Stimulated activated CD4-positive, alpha-beta T cell treated with anti-CD3 and anti-CD28 coated beads, Interleukin-4, amount 100 ng/mL, for 1 hour (primary cell): ENCODE results near the gene UBASH3A.
"Not testable (repeated sequence)": the region's sequence is repeated elsewhere in the genome, so short reads cannot be mapped to it uniquely, and the experiment has no call there.

Experiments
- DNase-seq: peaks from one replicate; pipeline ENCODE4 v3.0.0-alpha.2; 2020

Gene UBASH3A

DNA sequence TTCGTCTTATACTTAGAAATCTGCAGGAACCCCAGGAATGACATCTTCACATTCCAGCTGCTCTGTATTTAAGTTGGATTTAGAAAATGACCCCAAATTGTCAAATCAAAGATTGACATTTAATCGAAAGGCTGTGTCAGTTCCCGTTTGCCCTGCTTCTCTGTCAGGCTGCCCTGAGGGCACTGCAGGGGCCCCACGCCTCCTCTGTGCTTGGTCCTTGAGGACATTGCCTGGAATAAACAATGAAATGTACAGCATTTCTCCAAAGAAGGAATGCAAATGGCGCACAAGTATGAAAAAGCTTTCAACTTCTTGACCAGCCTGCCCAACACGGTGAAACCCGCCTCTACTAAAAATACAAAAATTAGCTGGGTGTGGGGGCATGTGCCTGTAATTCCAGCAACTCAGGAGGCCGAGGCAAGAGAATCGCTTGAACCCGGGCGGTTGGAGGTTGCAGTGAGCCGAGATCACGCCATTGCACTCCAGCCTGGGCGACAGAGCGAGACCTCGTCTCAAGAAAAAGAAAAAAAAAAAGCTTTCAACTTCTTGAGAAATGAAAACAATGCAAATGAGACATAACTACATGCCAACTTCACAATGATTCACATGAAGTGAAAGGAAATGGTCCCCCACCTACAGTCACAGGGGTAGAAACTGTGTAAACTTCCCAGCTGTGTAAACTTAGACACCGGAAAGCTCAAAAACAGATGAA lies 10.8 kb upstream of the UBASH3A start:
- peak; percentile 22 for DNase-seq

DNA sequence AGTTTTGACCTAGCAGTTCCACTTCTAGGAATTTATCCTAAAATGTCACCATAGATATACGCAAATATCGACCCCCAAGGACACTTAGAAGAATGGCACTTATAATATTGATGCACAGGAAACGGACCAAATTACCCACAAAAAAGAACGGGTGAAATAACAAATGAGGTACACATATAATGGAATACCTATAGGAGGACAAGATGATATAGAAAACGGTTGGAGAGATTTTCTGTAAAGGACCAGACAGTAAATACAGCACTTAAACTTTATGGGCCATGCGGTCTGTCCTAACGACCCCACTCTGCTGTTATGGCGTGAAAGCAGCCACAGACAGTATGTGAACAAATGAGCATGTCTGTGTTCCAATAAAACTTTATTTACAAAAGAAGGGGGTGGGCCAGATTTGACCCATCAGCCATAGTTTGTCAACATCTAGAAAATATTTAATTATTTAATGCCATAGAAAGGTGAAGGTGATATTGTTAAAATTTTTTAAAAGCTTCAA lies 10.2 kb upstream of the UBASH3A start:
- no peak for DNase-seq

DNA sequence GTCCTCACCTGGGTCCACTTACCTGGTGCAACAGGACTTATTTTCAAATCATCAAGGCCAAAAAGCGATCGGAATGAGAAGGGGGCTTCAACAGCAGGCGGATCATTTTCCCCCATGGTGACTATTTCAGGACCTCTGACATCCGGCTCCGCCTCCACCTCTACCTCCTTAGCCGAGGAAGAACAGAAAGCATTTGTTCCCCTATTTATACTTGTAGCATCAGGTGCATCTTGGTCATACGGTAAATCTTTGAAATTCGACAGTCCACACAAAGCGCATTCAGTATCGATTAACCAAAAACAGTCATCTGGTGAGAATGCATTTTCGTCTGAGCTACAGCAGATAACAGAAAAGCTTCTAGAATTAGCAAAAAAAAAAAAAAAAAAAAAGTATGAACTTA lies 8.4 kb upstream of the UBASH3A start:
- no peak for DNase-seq

DNA sequence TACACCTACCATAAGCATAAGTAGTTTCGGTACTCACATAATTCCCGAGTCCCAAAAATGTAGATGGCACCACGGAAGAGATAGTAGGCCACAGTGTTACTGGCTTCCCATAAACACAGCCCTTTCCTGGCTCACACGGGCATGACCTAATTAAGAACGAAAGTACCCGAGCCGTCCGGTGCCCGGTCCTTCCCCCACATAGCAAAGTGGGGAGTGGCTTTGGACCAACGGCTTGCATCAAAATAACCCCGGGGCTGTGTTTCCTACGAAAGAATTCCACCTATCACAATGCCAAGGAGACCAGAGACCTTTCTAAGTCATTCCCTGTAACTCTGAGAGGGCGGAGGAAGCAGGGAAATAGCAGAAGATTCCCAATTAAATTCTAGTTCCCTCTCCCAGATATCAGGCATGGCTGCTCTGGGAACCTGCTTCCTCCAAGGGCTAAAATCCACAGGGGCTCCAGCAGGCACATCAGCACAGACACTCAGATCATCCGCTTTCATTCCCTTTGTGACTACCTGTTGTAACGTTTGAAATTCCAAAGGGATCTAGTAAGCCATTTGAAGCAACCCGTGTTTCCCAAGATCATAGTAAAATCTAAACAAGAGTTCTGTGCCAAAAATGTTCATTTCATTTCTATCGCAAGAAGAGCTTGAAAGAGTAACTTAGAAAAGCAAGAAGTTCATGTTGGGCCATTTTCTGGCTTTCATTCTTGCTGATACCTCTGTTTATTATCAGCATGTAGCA lies 7.6 kb upstream of the UBASH3A start, which contains the start of gene TMPRSS3:
Gene TMPRSS3 (minus strand): TSS at position 148 of the 747 bp plus-strand sequence. CDS start 635 bp downstream, outside the sequence.
- no peak for DNase-seq

DNA sequence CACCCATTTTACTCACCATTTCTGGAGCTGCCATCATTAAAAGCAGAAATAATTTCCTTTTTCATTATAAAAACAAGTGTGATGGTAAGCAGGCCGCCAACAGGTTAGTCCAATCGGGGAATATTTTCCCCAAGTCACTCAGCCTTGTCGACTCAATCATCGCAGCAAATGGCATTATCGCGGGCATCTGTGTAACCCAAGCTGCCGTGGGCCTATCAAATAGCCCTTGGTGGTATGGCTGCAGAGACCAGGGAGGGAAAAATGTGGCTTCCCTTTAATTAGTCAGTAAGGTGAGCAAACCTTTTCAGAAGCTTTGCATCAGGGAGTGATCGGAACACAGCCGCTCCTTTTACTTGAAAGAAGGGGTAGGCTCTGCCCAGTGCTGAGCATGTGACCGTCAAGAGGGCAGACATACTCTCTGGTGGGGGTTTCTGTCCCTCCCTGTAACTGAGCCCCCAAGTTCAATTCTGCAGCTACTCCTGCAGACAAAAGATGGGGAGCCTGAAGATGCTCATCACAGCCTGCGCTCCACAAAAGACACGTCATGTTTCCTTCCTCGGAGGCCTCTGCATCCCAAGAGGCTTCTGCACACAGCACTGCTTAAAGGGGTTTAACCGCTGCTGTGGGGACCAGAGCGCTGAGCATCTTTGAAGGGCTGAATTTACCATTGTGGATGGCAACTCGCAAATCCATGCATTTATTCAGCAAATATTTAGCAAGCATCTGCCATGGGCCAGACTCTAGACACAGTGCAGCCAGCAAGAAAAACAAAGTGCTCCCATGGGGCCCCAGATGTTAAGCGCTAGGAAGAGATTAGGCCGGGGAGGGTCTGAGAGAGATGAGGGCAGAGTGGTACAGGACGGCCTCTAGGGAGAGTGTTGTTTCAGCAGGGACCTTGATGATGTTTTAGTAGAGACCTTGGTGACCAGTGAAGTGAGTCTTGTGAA lies 6.6 kb upstream of the UBASH3A start:
- no peak for DNase-seq

DNA sequence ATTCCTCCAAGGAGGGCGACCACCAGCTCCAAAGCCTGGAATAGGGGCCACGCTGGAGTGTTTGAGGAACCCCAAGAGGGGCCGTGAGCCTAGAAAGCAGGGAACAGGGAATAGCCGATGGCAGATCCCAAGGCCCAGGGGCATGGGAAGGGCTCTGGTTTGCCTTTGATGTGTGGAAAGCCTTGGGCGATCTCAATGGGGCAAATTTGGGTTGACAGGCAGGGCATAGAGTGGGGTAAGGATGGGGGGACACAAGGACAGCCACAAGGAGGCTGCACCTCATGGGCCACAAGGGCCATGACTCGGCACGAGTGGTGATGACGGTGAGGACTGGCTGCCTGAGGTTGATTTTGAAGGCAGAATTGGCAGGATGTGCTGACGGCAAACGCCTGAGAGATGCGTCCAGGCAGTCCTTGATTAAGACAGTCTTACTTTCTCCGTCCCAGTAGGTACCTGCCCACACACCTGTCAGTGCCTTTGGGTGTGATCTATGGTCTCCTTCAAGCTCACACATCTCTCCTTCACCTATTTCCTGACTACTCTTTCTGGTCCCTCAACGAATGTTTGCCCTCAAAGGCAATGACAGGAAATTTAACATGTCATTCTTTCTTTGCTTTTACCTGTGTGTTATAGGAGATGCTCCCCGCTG lies 5.8 kb upstream of the UBASH3A start:
- peak; percentile 22 for DNase-seq

DNA sequence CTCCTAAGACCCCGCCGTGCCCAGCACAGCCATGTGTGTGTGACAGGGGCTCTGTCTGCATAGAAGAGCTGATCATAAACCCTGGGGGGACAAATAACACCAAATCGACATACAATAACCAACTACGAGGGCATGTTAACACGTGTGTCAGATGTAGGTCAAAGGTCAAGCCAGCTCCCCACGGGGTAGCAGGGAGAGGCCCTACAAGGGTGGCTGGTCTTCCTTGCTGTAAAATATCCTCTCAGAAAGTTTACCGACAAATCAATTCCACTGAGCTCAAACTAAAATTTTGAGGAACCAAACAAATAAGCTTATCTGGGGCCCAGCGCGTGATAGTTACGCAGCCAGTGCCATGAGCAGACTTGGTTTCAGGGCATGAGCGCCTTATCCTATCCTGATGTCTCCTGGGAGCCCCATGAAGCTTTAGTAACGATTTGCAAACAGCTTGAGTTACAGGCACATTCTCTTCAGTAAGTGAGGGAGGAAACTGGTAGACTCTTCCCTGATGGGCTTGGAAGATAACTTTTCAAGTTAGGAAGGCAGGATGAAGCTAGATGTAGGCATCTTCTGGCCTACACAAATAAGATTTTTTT lies 5.2 kb upstream of the UBASH3A start:
- DNase-seq: no peak

DNA sequence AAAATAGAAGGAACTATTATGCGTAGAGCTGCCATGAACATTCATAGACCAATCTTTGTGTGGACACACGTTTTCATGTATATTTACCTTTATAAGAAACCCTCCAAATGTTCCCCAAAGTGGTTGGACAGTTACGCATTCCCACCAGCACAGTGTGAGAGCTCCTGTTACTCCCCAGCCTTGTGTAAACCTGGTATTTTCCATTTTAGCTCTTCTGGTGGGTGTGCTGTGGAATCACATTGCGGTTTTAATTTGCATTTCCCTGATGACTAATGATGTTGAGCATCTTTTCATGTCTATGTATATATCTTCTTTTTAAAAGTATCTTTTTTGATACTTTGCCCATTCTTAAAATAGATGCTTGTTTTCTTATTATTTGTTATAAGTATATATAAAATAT lies 3.2 kb upstream of the UBASH3A start:
- DNase-seq: no peak

DNA sequence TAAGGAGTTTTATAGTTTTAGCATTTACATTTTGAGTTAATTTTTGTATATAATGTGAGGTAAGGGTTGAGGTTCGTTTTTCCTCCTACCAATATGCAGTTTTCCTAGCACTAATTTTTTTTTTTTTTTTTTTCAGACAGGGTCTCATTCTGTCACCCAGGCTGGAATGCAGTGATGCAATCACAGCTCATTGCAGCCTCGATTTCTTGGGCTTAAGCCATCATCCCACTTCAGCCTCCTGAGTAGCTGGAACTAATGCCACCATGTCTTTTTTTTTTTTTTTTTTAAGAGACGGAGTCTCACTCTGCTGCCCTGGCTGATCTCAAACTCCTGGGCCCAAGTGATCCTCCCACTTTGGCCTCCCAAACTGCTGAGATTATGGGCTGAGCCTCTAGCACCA lies 2.5 kb upstream of the UBASH3A start:
- DNase-seq: no peak

DNA sequence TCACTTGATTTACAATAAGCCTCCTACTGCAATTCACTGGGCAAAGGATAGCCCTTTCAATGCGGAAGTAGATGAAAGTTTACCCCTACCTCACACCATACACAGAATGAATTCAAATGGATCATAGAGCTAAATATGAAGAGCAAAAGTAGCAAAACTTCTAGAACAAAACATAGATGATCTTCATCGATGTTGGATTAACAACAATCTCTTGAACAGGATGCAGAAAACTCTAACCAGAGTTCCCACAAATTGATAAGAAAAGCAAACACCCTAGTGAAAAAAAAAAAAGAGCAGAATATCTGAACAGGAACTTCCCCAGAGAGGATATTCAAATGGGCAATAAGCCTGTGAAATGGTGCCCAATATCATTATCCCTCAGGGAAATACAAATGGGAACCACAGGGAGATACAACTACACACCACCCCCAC lies 1.9 kb upstream of the UBASH3A start:
- no peak for DNase-seq

DNA sequence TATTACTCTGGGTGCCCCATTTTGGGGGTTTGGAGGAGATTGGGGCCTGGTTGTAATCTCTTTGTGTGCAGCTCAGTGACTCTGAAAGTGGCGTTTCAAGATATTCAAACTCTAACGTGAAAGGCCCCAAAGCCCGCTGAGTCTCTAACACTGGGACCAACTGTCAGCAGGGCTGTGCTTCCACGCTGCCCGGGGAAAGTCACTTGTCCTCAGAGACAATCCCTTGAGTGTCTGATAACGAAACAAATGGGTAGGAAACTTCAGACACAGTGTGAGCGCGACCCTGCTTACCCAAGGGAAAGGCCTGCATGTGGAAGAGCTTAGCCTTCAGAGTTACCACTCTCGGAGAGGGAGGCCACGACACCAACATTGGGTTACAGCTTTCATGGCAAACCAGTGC lies 837 bp downstream of the UBASH3A start:
- DNase-seq: no peak

DNA sequence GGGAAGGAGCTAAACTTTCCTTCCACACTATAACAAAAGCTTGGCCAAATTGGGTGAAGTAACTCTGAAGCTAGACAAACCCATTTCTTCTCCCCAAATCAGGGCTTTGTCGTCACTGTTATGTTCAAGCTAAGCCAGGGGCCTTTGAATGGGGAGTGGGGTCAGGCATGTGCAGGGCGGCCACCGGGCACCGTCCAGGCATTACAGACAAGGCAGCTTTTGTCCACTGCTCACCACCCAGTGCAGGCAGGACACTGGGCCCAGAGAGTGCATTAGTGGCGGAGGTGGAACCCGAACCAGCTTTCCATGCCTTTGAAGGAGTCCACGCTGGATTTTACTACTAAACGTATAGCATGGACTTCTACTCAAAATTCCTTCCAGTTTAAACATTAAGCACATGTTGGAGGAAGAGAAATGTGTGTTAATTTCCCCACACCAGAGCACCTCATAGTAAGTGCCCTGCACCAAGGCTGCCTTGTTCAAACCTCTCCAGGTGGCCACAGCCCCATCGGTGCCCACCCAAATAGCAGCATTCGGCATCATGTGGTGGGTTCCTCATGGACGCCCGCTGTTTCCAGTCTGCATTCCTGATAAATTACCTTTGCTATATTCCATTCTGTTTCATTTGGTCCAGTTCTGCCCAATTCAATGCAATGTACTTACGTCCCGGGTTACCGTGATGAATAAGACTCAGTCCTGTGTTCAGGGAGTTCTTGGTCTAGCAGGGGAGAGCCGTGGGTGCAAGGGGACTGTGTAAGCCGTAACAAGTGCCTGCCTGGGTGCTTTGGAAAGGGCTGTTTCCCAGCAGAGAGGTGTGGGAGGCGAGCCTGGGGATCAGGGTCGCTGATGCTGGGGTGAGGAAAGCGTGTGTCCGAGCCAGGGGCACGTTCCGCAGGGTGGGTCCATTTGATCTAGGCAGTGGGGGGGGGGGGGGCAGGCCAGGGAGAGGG lies 1.6 kb downstream of the UBASH3A start:
- no peak for DNase-seq

DNA sequence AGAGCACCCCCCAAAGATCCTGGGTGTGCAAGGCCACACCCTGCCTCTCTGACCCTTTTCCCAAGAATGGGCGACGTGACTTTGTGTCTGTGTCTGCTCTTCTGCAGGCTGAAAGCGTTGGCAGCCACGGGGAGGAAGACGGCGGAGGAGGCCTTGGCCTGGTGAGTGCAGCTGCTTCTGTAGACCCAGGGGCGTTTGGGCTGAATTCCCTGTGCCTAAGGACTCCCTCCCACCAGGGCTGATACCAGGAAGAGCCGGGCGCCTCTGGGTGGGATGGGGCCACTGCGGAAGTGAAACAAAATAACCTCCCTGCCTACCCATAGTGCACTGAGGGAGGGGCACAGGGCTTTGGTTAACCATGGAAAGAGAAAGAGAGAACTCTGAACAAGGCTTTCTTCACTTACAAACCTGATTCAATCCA lies 2.5 kb downstream of the UBASH3A start:
- peak; percentile 50 for DNase-seq

DNA sequence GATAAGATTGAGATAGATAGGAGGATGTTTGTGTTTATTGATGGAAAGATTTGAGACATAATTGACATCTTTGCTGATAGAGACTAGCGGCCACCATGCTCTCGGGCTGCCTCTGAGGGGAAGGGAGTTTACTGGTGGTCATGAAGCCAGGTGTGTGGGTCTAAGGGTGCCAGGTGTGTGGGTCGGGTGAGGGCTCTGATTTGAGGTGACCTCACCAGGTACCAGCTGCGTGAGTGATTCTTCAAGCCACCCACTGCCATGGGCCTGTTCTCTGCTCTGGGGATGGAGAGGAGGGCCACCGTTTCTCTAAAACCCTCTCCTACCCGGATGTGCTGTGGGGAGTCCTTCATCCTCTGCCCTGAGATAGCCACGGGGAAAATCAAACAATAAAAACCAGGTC lies 3.2 kb downstream of the UBASH3A start:
- no peak for DNase-seq

DNA sequence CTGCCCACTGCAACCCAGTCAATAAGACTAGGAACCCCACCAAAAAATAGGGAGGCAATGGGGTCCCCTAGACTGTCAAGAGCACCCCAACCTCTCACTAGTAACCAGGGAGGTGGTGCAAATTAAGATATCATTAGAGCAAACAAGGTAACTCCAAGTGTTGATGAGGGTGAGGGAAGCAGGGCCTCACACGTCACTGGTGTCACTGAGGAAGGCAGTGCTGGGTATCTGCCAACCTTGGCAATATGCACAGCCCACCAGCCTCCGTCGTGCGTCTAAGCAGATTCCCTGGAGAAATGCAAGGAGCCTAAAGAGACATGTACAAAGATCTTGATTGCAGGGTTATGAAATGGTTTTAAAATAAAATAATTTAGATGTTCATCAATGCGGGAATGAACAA lies 3.8 kb downstream of the UBASH3A start:
- DNase-seq: no peak

DNA sequence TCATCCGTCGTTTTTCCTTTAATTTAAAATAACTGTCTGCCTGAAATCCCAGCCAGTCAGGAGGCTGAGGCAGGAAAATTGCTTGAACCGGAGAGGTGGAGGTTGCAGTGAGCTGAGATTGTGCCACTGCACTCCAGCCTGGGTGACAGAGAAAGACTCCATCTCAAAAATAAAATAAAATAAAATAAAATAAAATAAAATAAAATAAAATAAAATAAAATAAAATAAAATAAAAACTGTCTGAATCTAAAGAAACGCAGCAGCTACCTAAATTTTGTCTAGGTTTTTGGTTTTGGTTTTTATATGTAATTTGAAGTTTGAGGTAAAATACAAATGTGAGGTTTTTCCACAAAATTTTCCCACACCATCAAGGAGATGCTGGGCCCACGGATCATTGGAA lies 5.0 kb downstream of the UBASH3A start:
- not testable (repeated sequence) for DNase-seq

DNA sequence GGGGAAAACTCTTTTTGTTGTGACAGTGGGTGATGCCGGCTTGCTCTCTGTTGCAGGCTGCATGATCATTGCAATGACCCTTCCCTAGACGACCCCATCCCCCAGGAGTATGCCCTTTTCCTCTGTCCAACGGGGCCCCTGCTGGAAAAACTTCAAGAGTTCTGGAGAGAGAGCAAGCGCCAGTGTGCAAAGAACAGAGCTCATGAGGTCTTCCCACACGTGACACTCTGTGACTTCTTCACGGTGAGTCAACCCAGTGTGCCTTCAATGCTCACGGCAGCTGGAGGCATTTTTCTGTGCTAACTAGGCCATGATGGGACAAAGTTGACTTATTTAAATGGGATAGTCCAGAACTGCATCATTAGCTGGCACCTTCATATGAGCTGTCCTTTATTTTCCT lies 5.7 kb downstream of the UBASH3A start:
- no peak for DNase-seq

DNA sequence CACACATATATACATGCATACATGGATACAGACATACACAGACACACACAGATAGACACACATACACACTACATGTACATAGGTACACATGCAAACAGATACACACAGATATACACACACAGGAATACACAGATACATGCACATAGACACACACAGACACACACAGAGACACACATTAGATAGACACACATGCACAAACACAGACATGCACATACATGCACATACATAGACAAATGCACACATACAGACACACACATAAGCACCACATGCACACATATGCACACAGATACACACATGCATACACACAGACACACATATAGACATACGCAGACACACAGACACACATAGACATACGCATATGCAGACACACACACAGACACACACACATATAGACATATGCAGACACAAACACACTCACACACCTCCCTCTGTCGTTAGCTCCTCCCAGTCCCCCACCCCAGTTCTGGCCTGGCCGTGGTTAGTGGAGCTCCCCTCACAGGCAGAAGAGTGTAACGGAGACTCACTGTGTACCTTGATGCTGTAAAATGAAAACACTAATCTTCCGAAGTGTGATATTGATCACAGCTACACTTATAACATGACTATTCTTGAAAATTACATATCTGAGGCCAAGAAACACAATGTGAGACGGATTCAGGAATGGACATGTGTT lies 7.6 kb downstream of the UBASH3A start:
- no peak for DNase-seq

DNA sequence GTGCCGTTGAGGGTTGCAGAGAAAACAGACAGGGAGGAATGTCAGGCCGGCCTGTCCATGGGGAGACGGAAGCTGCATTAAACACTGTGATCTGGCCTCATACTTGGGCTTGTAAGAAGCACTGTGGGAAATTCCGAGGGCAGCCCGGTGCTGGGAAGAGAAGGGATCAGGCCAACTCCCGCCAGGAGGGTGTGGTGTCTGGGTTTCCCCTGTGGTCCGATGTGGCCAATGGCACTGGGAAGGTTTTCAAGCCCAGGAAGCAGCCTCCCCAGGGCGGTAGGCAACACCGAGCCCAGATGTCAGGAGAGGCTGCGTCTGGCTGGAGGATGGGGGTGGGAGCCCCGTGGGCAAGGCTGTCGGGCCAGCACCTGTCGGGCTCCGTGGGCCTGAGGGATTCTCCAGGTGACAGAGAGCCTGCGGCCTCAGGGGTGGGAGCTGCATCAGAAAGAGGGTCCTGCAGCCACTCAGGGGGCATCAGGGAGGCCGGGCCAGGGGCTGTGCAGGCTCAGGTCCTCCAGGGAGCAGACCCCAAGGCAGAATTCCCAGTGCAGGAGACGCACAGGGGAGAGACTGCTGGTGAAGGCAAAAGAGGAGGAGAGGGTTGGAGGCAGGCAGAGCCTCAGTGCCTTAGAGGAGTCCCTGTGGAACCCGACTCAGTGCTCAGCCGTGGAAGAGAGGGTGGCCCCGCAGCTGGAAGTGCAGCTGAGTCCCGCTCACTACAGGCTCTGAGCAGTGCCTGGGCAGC lies 8.4 kb downstream of the UBASH3A start:
- DNase-seq: no peak

DNA sequence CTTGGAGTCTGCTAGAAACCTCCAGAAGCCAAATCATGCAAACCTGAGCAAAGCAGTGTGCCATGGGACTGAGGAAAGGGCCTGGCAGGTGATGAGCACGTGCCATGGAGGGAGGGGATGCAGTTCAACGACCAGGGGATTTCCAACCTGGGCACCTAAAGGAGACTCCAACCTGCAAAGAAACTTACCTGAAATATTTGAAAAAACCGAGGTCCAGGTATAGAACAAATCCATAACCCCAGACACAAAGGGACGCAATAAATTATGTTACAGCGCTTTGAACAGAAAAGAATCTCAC lies 8.9 kb downstream of the UBASH3A start:
- no peak for DNase-seq
